Right kidney (tissue), 1 donor: Measurements from ENCODE around the gene PREX1.

Experiments used
- DNase-seq: peaks from one replicate; pipeline ENCODE4 v3.0.0-alpha.2; 2016

PREX1 gene

GRCh38 chr20:48679011-48679410, 148.8 kb downstream of the PREX1 start:
- DNase-seq: no peak

DNA sequence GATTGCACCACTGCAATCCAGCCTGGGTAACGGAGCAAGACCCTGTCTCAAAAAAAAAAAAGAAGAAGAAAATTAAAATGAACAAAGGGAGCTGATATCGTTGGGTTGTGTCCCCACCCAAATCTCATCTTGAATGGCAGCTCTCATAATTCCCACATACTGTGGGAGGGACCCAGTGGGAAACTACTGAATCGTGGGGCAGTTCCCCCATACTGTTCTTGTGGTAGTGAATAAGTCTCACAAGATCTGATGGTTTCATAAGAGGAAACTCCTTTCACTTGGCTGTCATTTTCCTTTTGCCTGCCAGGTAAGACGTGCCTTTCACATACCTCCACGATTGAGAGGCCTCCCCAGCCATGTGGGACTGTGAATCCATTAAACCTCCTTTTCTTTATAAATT, 149.4 kb downstream of the PREX1 start:
- DNase-seq: no peak

DNA sequence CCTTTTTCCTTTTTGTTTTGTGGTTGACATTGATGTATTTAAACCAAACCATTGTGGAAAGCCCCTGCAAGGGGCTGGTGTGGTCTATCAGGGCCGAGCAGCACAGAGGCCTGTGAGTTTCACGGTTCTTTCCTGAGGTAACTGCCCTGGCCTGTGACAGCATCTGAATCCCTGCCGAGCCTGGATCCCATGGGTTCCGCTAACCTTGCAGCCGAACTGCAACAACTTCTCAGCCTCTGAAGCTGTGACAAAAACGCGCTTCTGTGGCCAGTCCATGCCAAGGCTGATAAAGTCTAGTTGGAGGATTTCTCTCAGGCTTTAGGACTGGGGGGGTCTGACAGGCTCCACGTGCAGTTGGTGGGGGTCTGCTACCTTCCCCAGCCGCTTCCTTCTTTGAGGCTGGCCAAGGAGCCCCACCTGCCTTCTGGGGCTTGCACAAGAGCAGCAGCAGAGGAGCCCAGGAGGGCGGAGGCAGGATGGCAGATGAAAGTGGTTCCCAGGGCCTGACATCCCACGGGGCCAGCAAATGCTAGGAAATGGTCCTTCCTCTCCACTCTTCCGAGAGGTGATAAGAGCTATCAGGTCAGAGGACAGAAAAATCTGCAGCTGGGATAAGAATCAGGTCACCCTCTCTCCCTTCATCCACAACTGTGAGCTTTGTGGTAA, 150.9 kb downstream of the PREX1 start:
- DNase-seq: no peak

DNA sequence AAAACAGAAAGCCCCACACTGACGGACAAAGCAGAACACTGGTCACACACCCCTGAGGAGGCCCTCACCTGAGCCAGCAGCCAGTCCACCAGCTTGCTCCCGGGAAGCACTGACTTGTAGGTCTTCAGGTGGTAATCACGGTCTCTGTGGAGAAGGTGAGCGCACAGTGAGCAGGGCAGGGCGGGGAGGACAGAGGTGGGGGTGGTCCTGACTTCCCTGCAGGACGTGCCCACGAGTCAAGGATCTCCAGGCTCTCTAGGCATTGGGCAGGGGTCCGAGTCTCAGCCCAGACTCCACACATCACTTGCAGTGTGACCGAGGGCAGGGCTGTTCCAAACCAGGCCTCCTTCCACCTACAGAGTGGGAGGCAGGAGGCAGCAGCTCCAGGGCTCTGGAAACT, 151.7 kb downstream of the PREX1 start:
- no peak for DNase-seq

- DNase-seq: no peak
Observed at GRCh38 chr20:48674461-48674860, 153.3 kb downstream of the PREX1 start.

DNA sequence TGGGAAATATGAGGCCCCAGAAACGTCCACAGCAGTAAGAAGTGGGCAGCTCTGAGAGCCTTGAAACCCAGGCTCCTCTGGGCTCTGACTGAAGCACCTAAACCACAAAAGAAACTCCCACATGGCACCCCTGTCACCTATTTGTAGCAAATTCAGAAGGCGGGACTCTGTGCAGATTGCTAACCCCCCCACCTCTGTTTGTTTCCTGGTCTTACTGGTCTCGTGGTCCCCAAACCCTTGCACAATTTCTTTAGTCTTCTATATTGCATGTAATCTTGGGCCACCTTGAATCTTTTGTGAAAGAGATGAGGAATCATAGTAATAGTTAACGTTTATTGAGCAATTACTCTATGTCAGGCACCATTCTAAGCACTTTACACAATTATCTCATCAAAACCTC, 154.3 kb downstream of the PREX1 start:
- DNase-seq: no peak

DNA sequence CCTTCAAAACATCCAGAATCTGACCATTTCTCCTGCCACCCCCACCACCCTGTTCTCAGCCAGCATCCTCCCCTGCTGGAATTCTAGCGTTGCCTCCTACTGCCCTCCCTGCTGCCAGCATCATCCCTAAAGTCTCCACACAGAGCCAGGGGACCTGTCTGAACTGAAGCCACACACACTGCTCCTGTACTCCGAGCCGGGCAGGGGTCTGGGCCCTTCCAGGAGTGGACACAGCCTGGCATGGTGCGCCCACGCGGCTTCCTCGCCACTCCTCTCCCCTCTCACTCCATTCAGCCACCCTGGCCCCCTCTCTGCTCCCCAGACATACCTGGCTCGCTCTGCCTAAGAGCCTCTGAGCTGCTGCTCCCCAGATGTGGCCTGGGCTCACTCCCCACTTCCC, 155.5 kb downstream of the PREX1 start:
- no peak for DNase-seq

- DNase-seq: no peak
Observed at GRCh38 chr20:48671141-48671540, 156.7 kb downstream of the PREX1 start.

DNA sequence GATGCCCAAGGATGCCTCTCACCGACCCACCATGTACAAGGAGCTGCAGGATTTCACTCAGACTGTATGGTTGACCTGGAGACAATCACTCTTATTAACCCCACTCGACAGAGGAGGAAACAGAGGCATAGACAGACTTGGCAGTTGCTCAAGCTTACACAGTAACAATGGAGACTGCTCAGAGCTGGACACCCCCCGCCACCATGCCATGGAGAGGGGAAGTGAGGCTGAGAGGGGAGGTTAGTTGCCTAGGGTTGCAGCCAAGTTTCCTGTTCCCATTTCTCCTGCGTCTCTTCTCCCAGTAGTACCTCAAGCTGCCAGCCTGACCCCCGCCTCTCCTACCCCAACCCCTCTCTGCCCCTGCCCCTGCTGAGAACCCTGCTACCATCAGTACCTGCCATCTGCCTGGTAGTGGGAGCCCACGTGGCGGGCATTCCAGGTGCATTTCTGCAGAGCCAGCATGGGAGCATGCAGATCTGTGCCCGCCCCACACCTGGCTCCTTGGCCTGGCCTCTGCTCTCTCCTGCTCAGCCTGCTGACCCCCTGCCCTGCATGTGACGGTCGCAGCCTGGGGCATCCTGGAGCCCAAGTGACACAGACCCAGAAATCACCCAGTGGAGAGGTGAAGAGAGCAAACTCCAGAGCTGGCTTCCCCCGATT, 157.7 kb downstream of the PREX1 start:
- no peak for DNase-seq

DNA sequence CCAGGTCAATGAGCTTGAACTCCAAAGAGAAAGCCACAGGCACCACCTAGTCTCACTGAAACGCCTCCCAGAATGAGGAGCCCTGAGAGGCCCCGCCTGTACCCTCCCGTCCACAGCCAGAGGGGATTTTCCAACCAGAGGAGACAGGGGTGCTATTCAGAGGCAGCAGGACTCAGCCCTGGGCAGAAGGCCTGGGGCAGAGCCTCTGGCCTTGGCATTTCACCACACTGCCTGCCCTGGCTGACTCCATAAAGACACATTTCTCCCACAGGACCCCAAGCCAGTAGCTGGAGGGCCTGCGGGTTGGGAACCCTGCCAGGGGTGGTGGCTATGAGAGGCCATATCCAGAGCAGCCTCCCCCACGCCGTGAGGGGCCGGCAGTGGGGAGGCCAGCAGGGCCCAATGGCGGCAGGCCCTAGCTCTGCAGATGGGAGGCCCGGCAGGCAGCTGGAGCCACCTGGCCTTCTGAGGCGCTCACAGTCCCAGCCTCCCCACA, 159.3 kb downstream of the PREX1 start:
- peak; percentile 74 for DNase-seq

DNA sequence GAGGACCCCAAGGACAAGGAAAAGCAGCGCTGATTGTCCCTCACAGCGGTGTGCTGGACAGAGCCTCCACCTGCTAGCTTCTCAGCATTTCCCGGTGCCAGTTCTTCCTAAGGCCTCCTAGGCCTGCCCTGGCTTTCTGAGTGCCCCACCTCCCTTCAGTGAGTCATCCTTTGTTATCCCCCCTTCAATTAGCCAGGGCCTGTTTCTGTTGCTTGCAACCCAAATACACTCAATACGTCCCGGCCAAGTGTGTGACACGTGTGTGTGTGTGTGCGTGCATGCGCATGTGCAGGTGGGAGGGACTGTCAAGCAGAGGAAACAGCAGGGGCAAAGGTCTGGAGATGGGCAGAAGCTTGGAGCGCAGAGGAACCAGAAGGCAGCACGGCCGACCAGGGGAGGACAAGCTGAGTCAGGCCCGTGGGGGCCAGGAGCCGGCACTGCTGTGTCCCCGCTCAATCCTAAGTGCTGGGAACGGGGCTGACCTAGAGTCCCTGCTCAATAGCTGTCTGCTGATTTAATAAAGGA, 159.8 kb downstream of the PREX1 start:
- no peak for DNase-seq

DNA sequence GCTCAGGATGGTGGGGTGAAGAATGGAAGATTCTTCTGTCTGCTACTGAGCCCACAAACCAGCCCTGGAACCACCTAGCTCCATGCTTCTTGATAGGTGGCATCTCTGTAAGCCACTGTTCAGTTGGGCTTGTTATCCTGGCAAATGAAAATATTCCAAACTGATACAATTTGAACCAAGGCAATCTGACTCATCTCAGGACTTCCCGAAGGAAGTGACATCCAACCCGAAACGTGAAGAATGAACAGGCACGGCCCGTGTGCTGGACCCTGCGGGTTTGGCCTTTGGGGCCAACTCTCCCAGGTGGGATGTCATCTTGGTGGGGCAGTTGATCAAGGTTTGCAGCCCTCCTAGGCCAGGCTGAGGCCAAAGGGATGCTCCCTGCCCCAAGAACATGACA, 160.3 kb downstream of the PREX1 start:
- DNase-seq: no peak

DNA sequence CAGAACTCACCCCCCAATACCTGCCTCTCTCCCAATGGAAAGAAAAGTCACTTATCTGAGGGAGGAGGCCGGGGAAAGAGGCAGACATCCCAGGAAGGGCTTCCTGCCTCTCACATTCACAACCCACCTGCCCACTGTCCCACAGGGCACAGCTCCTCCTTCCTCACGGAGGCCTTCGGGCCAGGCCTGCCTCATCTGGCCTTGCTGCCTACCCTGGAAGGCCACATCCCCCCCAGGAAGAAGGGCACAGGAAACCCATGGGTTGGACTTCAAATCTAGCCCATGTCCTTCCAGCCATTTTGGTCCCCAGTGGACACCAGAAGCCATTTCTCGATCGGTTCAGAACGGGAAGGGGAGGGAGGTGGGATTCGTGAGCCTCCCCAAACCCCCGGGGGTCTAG, 162.0 kb downstream of the PREX1 start:
- DNase-seq: no peak

DNA sequence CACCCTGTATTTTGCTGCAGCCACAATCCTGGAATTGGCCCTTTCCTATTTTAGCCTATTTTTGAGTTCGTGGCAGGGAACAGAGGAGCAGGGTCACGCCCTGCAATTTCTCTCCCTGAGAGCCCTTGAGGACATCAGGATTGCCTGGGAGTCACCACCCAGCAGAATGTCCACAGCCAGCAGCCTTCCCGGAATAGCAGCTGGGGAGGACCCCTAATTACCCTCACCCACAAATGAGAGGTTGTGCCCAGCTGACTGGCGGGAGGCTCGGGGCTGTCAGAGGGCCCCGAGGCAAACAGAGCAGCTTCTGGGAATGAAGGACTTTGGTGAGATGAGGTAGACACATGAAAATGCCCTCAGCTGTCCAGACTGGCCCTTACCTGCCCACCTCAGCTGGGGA, 165.1 kb downstream of the PREX1 start:
- no peak for DNase-seq

GRCh38 chr20:48661575-48662455, 166.0 kb downstream of the PREX1 start:
- DNase-seq: no peak

DNA sequence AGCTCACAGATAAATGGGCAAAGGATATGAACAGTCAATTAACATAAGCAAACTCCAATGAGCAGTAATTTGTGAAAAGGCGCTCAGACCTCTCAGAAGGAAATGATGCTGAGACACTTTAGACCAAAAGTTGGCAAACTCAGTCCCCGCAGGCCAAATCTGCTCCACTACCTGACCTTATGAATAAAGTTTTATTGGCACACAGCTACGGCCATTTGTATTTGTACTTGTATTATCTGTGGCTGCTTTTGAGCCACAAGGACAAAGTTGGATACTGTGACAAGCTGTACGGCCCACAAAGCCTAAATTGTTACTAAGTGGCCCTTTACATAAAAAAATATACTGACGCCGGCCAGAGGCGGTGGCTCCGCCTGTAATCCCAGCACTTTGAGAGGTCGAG, 167.0 kb downstream of the PREX1 start:
- DNase-seq: no peak

DNA sequence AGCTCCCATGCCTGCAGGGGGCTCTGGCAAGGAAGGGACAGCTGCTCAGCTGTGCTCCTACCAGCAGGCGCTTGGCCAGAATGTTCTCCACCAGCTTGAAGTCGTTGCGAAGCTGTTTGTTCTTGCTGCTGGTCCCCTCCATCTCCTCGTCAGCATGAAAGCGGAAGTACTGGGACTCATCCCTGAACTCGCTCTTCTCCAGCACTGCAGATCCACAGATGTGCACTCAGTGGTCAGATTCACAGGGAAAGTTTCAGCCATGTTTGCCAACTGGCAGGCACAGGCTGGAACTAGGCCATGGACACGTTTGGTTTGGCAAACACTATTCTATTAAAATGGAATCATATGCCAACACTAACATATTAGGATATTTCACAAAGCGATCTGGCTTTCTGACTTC, 167.9 kb downstream of the PREX1 start:
- no peak for DNase-seq

GRCh38 chr20:48658505-48658904, 169.3 kb downstream of the PREX1 start:
- DNase-seq: no peak

GRCh38 chr20:48658198-48658476, 169.7 kb downstream of the PREX1 start:
- no peak for DNase-seq

GRCh38 chr20:48657426-48658197, 170.2 kb downstream of the PREX1 start:
- peak; percentile 63 for DNase-seq

GRCh38 chr20:48656661-48657211, 171.1 kb downstream of the PREX1 start:
- no peak for DNase-seq

DNA sequence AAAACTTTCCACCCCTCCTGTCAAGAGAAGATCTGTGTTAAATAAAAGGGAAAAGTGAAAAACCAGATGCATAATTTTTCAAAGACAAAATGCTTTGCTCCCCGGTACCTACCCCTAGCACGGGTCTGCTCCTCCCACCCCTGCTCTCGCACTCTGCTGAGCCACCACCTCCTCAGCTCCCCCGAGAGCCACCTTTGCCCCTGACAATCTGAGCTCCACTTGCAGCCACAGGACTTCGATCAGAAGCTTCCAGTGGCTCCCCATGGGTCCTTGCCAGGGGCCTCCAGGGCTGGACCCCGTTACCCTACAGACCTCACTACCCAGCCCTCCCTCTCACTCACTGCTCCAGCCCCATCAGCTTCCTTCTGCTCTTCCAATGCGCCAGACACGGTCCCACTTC, 171.7 kb downstream of the PREX1 start:
- DNase-seq: no peak
